NCI-H128 (cell line): Measurements from ENCODE around the gene DISP2.

Source experiments
- DNase-seq: peaks from one replicate; lab custom pipeline; 2025; ENCODE audit not compliant: unreplicated experiment; lab: John Stamatoyannopoulos, UW

The DISP2 gene

GRCh38 chr15:40328176-40328575, 29.8 kb upstream of the DISP2 start:
- no peak for DNase-seq

GRCh38 chr15:40328751-40329150, 29.3 kb upstream of the DISP2 start:
- DNase-seq, result no peak

GRCh38 chr15:40329804-40330203, 28.2 kb upstream of the DISP2 start:
- DNase-seq, result no peak

GRCh38 chr15:40330368-40330836, 27.6 kb upstream of the DISP2 start:
- peak; percentile 12 for DNase-seq

- no peak for DNase-seq
Measured at GRCh38 chr15:40331026-40331425, 27.0 kb upstream of the DISP2 start.

DNA sequence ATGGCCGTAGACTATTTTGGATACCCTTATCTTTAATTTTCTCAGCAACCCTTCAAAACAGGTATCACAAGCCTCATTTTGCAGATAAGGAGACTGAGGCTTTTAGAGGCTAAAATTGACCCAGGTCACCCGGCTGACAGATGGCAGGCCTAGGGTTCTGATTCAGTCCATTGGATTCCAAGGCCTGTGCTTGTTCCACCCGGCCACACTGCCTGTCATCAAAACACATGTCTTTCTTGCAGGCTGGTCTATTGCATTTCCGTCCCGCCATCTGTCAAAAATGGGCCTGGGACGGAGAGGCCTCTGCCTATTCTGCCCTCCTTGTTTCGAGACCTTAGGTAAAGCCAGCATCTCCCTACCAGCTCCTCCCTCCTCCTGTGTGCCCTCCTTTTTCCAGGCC, 26.4 kb upstream of the DISP2 start:
- no peak for DNase-seq

DNA sequence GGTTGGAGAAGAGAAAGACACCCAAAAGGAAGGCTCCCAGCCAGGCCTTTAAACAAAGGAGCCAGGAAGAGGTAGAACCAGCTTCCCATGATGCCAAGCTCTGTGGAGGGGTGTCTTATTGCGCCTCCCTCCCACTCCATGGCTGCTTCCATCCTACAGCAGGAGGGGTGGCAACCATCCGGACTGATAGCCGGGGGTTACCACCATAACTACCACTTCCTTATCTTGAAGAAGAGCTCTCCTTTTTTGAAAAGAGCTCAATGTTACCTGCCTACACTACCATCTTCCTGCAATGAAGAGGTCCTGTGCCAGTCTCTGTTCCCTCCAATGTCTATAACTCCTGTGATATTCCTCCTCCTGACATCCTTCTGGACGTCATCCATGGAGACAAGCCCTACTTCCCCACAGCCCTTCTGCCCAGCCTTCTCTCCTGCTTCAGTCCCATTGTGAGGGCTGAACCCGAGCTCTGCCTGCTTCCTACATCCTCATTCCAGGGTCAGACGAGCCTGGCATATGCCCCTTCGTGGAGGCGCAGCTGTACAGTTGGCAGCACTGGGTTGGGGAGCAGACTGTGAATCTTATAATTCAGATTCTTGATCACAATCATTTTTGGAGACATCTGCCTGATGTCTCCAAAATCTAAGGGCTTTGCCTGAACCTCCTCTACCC, 25.8 kb upstream of the DISP2 start:
- no peak for DNase-seq

DNA sequence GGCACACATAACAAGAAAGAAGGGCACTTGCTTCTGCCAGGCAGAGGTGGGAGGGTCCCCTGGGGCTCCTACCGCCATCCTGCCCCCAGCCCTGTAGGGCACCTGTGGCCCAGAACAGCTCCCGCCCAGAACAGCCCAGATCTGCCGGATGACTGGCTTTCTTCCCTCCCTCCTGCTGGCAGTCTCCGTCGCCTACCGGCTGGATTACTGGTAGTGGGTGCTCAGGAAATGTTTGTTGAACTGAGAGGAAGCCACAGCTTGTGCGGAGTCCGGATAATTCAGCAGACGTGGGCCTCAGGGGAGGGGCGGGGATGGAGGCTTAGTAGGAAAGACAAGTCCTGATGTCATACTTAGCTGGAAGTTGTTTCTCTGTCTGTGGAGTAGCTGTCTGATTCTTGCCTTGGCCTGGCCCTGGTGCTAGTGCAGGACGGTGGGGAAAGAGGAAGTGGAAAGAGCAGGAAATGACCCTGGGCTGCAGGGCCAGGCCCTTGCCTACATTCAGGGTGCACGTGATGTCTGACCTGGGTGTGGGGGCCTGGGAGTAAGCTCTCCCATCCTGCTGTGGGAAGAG, 24.0 kb upstream of the DISP2 start:
- DNase-seq, result no peak

DNA sequence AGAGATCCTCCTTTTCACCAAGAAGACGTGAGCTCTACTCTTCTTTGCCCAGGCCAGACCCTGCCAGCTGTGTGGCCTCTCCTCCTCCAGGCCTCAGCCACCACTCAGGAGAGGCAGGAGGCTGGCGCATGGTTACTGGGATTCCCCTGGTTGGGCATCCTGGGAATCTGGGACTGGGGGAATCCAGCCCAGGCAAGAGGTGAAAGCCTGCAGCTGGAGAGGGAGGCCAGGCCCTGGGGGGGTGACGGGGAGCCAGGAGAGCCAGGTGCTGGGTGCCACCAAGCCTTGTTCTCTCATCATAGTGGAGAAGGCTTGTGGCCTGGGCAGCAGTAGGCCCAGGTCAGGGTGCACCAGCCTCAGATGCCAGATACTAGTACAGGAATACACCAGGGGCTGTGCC, 23.5 kb upstream of the DISP2 start:
- DNase-seq, result no peak

DNA sequence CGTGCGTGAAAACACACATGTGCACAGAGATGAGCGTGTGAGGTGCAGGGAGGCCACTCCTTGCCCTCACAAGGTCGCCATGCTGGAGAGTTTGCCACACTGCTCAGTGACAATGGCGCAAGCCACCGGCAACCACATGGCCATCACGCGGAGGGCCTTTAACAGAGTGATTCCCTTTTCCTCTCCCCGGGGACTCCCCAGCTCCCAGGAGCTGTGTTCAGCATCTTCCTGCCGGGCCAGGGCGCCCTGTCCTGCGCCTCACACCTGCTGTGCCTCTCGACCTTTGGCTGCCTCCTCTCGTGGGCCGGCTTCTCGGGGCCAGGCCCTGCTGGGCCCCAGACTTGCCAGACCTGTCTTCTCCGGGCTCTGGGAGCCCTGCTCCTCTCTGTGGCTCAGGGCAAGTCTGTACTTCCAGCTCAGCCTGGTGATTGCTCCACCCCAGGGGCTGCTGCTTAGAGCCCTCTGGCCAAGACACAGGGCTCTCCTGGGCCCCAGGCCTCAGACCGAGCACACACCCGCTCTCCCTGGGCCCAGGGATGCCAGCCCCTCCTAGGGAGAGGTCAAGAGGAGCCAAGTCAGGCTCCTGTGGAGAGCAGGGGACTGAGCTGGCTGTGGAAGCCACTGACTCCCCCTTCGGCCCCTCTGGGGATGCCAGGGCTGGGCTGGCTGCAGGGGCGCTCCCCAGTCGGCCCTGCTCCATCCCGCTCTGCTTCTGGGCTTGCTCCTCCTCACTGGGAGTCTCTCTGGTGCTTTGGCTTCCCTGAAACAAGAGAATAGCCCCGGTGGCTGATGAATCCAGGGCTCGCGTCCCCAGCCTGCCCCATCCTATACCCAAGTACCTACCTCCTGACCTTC, 22.9 kb upstream of the DISP2 start:
- no peak for DNase-seq

DNA sequence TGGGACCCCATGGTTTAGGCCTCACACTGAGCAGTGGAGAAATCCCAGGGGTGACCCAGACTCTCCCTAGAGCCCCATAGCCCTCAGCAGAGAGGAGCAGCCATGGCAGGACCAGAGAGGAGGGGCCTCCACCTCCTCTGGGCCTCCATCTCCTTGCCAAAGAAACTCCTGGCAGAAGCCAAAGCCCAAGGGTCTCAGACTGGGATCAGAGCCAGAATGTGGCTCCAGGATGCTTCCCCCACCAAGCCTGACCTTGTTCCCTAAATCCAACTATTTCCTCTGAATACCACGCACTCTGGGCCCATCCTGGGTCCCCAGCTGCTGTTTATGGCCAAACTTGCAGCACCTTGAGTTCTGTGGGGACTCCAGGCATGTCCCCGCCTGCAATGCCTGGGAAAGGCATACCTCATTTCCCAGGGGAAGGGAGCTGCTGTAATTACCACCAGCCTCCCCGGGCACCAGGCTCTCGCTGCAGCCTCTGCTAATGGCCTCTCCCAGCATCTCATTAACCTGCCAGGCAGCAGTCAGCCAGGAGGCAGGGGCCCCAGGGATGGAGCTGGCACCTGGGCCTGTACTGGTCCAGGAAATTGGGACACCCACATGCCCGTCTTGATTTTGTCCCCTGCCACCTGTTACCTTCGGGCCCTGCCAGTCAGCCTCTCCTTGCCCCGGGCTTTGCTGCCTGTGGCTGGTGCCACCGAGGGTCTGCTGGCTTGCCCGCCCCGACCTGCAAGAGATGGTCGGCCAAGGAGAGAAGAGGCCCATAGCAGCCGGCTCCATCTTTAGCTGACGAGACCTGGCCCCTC, 21.9 kb upstream of the DISP2 start:
- no peak for DNase-seq

DNA sequence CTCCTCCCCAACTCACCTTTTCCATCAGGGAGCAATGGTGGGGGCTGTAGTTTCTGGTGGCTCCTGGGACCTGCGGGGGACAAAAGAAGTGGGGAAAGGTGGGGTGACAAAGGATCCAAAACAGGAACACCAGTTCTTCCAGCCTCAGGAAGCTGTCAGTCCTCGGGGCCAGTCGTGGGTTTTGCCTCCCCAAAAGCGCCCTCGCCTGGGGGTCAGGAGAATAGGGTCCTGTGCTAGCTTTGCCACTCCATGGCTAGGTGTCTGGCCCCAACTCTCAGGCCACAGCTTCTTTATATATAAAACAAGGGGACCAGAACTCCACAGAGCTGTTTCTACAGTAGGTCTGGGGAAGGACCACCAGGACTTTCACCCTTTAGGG, 21.3 kb upstream of the DISP2 start:
- DNase-seq, result no peak

DNA sequence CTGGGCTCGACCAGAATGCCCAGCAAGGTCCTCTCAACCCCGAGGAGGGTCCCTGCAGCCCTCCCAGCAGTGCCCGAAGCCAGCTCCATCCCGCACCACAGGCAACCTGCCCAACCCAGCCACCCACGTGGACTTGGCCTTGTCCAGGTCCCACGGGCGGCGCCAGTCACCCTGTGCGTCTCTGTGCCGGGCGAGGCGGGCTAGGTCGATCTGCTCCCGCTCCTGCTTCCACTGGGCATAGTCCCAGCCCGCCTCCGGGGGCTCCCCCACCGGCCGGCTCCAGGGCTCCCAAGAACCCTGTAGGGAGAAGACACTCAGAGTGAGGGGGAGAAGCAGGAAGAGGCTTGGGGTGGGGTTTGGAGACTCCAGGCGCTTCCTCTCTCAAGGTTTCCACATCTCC, 20.4 kb upstream of the DISP2 start:
- DNase-seq, result no peak

DNA sequence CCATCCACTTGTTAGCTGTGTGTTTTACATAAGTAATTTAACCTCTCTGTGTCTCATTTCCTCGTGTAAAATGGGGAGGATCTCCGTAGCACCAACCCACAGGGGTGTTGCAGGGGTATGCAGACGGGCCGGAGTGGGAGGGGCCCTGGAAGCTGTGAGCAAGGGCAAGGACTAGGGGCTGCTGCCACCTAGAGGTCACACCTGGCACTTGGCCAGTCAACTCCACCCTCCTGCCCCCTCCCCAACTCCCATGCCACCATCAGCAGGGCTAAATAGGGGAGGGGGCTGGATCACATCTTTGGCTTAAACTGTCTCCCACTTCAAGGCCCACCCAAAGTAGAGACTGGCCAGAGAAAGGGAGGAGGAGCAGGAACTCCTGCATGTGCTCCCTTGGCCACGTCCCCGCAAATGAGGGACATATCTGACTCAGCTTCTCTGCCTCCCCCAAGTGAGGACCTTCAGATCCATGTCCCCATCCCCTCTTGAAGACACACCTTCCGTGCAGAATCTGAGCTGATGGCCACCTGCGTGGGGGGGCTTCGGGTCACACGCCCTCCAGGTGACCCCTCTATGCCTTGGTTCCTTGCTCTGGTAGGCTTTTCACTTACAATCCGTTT, 19.9 kb upstream of the DISP2 start:
- peak; percentile 43 for DNase-seq

- DNase-seq, result no peak
Measured at GRCh38 chr15:40338921-40339620, 18.9 kb upstream of the DISP2 start.

DNA sequence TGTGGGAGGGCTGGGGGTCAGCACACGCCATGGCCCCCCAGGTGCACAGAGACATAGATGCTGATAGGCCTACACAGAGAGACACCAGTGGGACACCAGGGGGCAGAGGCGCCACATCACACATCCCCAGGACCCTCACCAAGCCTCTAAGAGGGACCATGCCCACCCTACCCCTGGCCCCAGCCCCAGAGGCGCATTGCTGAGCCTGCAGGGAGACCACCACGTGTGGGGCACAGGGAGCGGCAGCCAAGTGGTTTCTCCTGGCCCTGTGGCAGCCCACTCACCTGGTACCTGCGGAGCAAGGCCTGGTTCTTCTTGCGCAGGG, 18.4 kb upstream of the DISP2 start:
- DNase-seq, result no peak

GRCh38 chr15:40340038-40340739, 17.8 kb upstream of the DISP2 start:
- no peak for DNase-seq

DNA sequence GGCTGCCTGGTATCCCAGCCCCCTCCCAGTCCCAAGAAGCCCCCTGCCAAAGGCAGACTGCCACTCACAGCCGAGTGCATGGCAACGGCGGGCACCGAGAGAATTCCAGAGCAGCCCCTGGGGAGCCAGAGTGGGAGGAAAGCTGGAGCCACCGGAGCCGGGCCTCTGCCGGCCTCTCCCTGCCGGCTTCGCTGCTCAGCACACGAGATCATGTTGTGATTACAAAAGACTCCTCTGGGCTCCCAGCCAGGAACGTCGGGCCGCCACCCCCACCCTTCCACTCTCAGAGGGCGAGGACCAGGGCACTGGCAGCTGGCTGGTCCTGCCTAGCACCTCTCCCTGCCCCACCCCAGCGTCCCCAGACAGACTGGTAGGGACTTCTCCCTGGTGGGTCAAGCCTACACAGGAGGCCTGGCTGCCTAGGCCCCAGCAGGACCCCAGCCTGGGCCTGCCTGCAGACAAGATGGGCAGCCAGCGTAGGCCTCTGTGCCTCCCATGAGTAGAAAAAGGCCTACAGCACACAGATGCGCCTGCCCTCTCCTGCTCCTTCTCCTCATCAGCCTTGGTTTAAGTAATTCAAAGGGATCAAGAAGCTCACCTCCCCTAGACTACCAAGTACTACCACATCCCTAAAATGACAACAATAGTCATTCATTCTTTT, 17.1 kb upstream of the DISP2 start, which contains the start of gene CCDC9B:
TSS of gene CCDC9B (minus strand) at position 200 of the 661 bp plus-strand sequence. CDS start at position 80, 120 bp downstream.
- peak; percentile 45 for DNase-seq
